Left lung (tissue), 10 donors: ENCODE data around the gene SPOPL. TPM values are rescaled to one million over a fixed set of nuclear protein-coding genes. Genes with fewer than 3 reads are reported as not detected.
"Not testable (repeated sequence)": the region's sequence is repeated elsewhere in the genome, so short reads cannot be mapped to it uniquely, and the experiment has no call there.

Source experiments
- ATAC-seq: fragments of 200-7000 bp; cut with Tn5 transposase; one replicate; pipeline ENCODE4 v1.9.1; 2020; ENCODE audit warnings: moderate library complexity
- DNase-seq, 4 donors: peaks; one replicate each; pipeline ENCODE4 v3.0.0-alpha.2; 2013 to 2020
- H3K27ac ChIP-seq, 2 donors: fragments of 200-600 bp; sonication (generic) in 1 of 2; one replicate each; pipeline versions ENCODE4 v1.5.0 to v1.8.0; 2020 to 2021
- H3K27me3 ChIP-seq, 2 donors: fragments of 200-600 bp; sonication (generic) in 1 of 2; one replicate each; pipeline versions ENCODE4 v1.5.0 to v1.8.0; 2020 to 2021
- H3K36me3 ChIP-seq, 2 donors: fragments of 200-600 bp; sonication (generic) in 1 of 2; one replicate each; pipeline versions ENCODE4 v1.5.0 to v1.8.0; 2020 to 2021
- H3K4me1 ChIP-seq, 2 donors: fragments of 200-600 bp; one replicate each; pipeline ENCODE4 v1.8.0; 2021
- H3K4me3 ChIP-seq, 2 donors: fragments of 200-600 bp; sonication (generic) in 1 of 2; one replicate each; pipeline versions ENCODE4 v1.5.0 to v1.8.0; 2020 to 2021; ENCODE audit warnings: mild to moderate bottlenecking in 1 of 2
- H3K9me3 ChIP-seq, 2 donors: fragments of 200-600 bp; sonication (generic) in 1 of 2; one replicate each; pipeline versions ENCODE4 v1.5.0 to v1.8.0; 2020 to 2021
- intact Hi-C, 2 donors: fragments of 100-400 bp; cut with DNase I; formaldehyde crosslinking; loops; one replicate each; pipeline versions ENCODE4 v1.11.2 to v1.14.2; 2022
- polyA plus RNA-seq, 6 donors: library from polyadenylated mRNA; unstranded; fragments of 120-200 nt; gene quantifications; one replicate each; pipeline ENCODE4 v1.2.1, GENCODE V29; 2013; ENCODE audit not compliant: insufficient read length in 6 of 6
- total RNA-seq, 2 donors: library from RNA; stranded (reverse); fragmentation: NEBNext Ultra II Directional; extraction: Animal tissue kit (Norgen Biotek cat#: 25700); gene quantifications; one replicate each; pipeline ENCODE4 v1.2.1, GENCODE V29; 2021
- TF ChIP-seq, protein P1 (sequence below), 2 donors: fragments of 200-600 bp; sonication (generic) in 1 of 2; IDR thresholded peaks; one replicate each; pipeline versions ENCODE4 v1.5.0 to v1.8.0; 2021; ENCODE audit warnings: antibody characterized with exemption in 2 of 2
- donor health status: DM: no; HTN: yes; CAD: no.
- donor health status: DM: no; HTN: no; CAD: no.

SPOPL gene
- total and polyA plus RNA-seq, 8 donors = 23.2 to 32.8 (median 25.8) TPM

DNA sequence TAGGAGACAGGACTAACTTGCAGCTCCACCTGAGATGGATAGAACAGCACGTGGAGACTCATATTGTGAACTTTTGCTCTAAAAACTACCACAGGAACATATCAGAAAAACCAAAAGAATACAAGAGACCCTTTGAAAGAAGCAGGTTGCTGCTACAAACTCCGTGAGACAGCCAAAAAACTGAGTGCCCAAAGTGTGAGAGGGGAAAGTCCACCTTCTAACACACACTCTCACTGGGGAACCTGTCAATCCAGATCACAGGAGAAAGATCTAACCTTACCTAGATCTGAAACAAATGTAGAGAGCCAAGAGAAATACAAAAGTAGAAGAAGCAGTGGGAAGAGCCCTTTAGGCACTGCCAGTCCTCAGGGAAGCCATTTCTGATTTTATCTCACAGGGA, 46.3 kb upstream of the SPOPL start:
- ATAC-seq = no peak
- intact Hi-C loops = no loop called here
- no peaks in the 10 kb centered on the region for H3K27me3 ChIP-seq
- H3K4me1 ChIP-seq = no peaks in the 10 kb centered on the region
- H3K4me3 ChIP-seq = no peak overlapping the region
- TF ChIP-seq, protein P1, sequence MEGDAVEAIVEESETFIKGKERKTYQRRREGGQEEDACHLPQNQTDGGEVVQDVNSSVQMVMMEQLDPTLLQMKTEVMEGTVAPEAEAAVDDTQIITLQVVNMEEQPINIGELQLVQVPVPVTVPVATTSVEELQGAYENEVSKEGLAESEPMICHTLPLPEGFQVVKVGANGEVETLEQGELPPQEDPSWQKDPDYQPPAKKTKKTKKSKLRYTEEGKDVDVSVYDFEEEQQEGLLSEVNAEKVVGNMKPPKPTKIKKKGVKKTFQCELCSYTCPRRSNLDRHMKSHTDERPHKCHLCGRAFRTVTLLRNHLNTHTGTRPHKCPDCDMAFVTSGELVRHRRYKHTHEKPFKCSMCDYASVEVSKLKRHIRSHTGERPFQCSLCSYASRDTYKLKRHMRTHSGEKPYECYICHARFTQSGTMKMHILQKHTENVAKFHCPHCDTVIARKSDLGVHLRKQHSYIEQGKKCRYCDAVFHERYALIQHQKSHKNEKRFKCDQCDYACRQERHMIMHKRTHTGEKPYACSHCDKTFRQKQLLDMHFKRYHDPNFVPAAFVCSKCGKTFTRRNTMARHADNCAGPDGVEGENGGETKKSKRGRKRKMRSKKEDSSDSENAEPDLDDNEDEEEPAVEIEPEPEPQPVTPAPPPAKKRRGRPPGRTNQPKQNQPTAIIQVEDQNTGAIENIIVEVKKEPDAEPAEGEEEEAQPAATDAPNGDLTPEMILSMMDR (IDR thresholded peaks at IDR 0.05) = no peak
- no peak overlapping the region for H3K27ac ChIP-seq
- H3K9me3 ChIP-seq = peaks cover 0 to 2% of the 10 kb centered on the region in 2 donors
- no peaks in the 10 kb centered on the region for H3K36me3 ChIP-seq
- no peak for DNase-seq

DNA sequence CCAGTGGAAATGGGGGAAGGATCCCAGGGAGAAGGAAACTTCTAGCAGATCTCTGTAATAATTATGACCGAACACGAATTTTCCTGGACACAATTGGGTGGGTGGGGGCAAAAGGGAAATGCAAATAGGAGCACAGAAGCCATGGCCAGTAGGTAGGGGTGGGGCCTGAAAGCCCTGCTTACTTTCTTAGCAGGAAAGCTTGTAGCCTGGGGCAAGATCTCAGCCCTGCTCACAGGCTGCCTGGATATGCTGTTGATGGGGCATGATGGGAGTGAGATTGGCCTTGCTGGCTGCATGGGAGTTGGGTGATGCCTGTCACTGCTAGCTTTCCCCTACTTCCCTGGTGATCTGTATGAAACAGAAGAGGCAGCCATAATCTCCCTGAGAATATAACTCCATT, 45.9 kb upstream of the SPOPL start:
- intact Hi-C loops = no loop called here

DNA sequence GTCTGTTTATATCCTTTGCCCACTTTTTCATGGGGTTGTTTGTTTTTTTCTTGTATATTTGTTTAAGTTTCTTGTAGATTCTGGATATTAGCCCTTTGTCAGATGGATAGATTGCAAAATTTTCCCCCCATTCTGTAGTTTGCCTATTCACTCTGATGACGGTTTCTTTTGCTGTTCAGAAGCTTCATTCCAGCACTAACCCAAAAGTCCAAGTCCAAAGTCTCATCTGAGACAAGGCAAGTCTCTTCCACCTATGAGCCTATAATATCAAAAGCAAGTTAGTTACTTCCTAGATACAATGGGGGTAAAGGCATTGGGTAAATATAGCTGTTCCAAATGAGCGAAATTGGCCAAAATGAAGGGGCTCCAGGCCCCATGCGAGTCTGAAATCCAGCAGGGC, 38.9 kb upstream of the SPOPL start:
- H3K9me3 ChIP-seq = peaks cover 0 to 22% of the 10 kb centered on the region in 2 donors
- ATAC-seq, H3K4me1 ChIP-seq, H3K27ac ChIP-seq, H3K4me3 ChIP-seq, DNase-seq, H3K27me3 ChIP-seq, intact Hi-C loops, H3K36me3 ChIP-seq: not testable (repeated sequence)

More for the DNA sequence above, 45.9 kb upstream of the SPOPL start:
- no peak for DNase-seq
- Histone ChIP-seq H3K27ac (no peak overlapping the region), H3K36me3 (no peaks in the 10 kb centered on the region), H3K4me1 (no peaks in the 10 kb centered on the region), H3K9me3 (peaks cover 0 to 2% of the 10 kb centered on the region in 2 donors), H3K4me3 (no peak overlapping the region), H3K27me3 (no peaks in the 10 kb centered on the region)
- no peak for ATAC-seq
- TF ChIP-seq, protein P1 (IDR thresholded peaks at IDR 0.05) = no peak

DNA sequence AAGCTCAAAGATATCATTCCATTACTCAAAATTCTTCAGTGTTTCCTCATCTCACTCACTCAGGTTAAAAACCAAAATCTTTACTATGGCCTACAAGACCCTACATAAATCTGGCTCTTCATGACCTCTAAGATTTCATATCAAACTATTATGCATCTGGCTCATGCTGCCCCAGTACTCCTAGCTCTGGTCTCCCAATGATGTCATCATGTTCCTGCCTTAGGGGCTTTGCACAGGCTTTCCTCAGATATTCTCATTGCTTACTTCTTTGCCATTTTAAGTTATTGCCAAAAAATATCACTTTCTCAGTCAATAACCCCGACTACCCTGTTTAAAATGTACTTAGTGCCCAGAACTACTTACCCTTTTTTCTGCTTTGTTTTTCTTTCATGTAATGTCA, 33.0 kb upstream of the SPOPL start:
- TF ChIP-seq, protein P1 (IDR thresholded peaks at IDR 0.05) = no peak
- H3K27me3 ChIP-seq = no peaks in the 10 kb centered on the region
- intact Hi-C loops = no loop called here
- no peaks in the 10 kb centered on the region for H3K4me1 ChIP-seq
- H3K4me3 ChIP-seq = no peak overlapping the region
- no peak for ATAC-seq
- H3K27ac ChIP-seq = no peak overlapping the region
- DNase-seq = no peak
- H3K36me3 ChIP-seq = no peaks in the 10 kb centered on the region
- H3K9me3 ChIP-seq = peaks cover 0 to 6% of the 10 kb centered on the region in 2 donors

DNA sequence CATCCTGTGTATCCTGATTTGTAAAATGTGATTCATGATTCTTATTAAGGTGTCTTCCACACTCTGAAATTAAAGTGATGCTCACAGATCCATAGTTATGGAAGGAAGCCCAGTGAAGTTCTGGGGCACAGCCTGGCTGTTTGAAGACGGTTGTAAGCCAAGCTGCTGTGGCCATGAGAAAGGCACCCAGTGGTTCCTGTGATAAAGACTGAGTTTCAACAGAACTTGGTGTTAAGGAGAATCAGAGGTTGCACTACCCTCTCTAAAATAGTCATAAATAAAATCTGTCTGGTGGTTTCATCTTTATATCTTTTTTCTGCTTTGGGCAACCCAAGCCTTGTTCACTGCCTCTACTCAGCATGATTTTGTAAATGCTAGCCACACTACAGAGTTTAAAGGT, 32.2 kb upstream of the SPOPL start:
- Histone ChIP-seq H3K9me3 (no peaks in the 10 kb centered on the region), H3K36me3 (no peaks in the 10 kb centered on the region), H3K27me3 (no peaks in the 10 kb centered on the region), H3K4me1 (peaks cover 0 to 2% of the 10 kb centered on the region in 2 donors), H3K4me3 (no peak overlapping the region), H3K27ac (no peak overlapping the region)
- no peak for DNase-seq
- intact Hi-C loops = no loop called here
- TF ChIP-seq, protein P1 (IDR thresholded peaks at IDR 0.05) = no peak
- no peak for ATAC-seq

DNA sequence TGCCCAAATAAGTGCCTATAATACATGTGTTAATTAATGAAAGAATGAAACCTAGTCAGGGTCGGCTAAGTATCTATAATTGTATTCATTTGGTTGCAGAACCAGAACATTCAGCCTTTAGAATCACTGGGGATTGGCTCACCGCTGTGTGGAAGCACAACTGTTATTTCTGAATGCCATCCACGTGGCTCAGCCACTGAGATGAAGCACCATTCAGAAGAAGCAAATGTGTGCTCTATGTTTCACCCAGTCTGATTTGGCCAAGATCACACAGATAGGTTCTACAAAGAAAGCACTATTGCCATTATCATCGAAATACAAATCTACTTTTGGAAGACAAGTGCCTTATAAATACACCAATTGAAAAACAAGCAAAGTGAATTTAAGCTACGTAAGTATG, 30.6 kb upstream of the SPOPL start:
- H3K36me3 ChIP-seq = no peaks in the 10 kb centered on the region
- TF ChIP-seq, protein P1 (IDR thresholded peaks at IDR 0.05) = no peak
- intact Hi-C loops = no loop called here
- H3K27me3 ChIP-seq = no peaks in the 10 kb centered on the region
- peaks cover 0 to 6% of the 10 kb centered on the region in 2 donors for H3K4me1 ChIP-seq
- ATAC-seq (no peak), DNase-seq (no peak)
- H3K27ac ChIP-seq = no peak overlapping the region
- no peak overlapping the region for H3K4me3 ChIP-seq
- no peaks in the 10 kb centered on the region for H3K9me3 ChIP-seq
